ENCODE measurements around the gene RIF1.

The RIF1 gene

DNA sequence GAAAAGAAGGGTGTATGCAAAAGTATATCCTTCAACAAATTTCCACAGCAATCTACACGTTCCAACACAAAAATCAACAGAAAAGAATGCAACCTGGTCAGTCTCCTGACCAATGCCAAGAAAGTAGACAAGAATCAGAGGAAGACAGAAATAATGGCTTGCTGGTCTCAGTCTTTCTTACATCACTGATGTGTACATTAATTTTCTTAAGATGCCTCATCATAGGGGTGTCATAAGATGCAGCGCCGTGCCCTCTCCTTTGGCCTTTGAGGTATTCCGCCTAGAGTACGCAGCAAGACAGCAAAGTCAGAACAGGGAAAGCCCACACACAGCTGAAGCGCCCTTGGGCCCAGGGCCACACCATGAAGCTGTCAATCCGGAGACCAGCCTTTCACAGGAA lies 112.9 kb downstream of the RIF1 start:
- no peak for DNase-seq

DNA sequence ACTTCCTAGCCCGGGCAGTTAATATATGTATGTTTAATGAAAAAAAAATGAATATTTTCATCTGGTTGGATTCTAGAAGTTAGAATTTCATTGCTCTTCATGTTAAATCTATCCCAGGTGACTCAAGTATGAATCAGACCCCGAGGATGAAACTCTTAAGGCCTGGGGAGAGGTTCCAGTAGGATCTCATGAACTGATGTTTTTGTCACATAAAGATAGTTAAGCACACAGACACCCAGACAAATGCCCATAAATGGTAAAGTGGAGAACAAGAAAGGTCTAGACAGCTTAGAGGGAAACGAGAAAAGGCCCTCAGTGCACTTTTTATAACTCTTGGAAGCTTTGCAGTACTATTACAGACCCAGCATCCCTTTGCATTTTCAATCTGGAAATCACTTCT lies 114.1 kb downstream of the RIF1 start:
- no peak for DNase-seq

DNA sequence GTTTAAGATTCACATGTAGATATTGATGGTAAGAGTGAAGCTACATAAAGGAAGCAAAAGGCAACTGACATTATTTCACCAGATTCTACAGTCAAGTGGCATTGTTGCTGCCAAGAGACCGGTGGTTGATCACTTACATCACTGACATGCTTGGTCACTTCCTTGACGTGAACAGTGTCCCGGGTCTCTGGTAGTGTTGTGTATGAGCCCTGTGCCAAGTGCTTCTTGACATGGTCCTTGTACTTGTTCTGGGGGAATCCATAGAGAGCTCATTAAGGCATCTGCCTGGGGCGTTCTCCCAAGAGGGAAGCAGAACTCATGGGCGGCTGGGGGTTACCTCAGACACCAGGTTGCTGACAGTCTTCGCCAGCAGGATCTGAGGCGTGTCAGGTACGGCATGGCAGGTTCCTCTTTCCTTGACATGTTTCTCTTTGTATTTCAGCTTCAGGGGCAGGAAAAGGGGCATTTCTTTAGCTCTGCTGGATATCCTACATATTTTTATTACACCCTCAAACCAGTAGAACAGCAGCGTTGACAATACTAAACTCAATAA lies 116.2 kb downstream of the RIF1 start:
- no peak for DNase-seq

DNA sequence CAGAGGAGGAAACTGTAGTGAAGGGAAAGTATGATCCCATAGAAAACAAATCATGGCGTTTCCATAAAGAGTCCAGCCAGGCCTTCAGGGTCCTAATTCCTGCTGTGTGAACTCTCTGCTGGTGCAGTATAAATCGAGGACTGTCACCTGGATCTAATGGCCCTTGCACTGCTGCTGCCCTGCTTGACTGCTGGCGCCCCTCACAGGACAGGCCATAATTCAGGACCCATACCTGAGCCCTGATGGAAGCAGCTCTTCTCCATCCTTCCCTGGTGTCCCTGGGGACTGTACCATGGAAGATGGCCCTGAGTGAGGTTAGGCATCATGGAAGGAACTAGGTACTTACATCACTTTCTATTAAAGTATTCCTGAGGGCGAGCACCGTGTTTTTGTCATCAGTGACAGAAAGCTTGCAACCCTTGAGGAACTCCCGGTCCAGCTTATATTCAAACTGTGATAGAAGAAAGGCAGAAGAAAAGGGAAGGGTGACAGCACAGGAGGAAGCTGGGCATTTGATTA lies 116.9 kb downstream of the RIF1 start:
- no peak for DNase-seq

All from NCI-H2171 treated with DMSO at 0.1 percent for 48 hours (cell line).